Inflammatory macrophage treated with lipopolysaccharide for 1 hour (primary cell): ENCODE measurements around the gene BCAR3.
"Not testable (repeated sequence)": the region's sequence is repeated elsewhere in the genome, so short reads cannot be mapped to it uniquely, and the experiment has no call there.

Source experiments
- DNase-seq, 2 donors: peaks; one replicate each; pipeline ENCODE4 v3.0.0-alpha.2; 2020 to 2022

Gene BCAR3

GRCh38 chr1:93705892-93706500 is 24.4 kb upstream of the BCAR3 start:
- peak in 1 of 2 donors; percentile 41 for DNase-seq

- peak; percentile 95 to 98 for DNase-seq
Observed at GRCh38 chr1:93704052-93704451, 22.4 kb upstream of the BCAR3 start.

GRCh38 chr1:93703643-93704042 is 22.0 kb upstream of the BCAR3 start:
- peak in 1 of 2 donors; percentile 38 for DNase-seq

DNA sequence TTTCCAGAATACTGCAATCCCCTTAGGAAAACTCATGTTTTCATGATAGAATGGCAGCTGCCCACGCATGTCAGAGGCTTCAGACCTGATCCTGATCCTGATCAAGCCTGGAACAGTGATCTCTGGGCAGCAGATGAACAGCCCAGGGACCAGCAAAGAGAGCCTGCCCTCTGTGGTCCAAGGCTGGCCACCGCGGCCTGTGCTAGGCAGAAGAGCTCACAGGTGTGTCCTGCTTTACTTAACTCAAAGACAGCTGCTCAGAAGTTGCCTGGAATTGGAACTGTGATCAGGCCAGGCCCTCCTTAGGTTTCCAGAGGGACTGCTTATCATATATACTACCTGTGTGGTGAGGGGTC is 21.2 kb upstream of the BCAR3 start:
- DNase-seq, result peak in 1 of 2 donors; percentile 30

- DNase-seq, result no peak
Observed at GRCh38 chr1:93702111-93702827, 20.6 kb upstream of the BCAR3 start.

DNA sequence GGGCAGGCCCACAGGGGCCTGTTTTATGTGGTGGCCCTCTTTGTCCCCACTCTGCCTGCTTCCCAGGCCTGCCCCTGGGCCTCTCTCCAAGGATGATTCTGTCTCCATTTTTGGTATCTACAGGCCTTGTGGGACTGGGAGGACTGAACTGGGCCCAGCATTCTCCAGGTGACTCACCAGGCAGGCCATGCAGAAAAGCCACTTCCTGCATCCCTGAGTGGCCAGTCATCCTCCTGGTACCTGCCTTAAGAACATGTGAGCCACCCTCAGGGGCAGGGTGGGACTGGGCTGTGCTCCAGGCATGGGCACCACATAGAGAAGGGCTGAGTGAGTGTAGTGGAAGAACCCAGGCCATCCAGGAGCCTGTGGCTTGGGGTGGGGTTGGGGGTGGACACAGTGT is 20.0 kb upstream of the BCAR3 start:
- DNase-seq, result no peak

DNA sequence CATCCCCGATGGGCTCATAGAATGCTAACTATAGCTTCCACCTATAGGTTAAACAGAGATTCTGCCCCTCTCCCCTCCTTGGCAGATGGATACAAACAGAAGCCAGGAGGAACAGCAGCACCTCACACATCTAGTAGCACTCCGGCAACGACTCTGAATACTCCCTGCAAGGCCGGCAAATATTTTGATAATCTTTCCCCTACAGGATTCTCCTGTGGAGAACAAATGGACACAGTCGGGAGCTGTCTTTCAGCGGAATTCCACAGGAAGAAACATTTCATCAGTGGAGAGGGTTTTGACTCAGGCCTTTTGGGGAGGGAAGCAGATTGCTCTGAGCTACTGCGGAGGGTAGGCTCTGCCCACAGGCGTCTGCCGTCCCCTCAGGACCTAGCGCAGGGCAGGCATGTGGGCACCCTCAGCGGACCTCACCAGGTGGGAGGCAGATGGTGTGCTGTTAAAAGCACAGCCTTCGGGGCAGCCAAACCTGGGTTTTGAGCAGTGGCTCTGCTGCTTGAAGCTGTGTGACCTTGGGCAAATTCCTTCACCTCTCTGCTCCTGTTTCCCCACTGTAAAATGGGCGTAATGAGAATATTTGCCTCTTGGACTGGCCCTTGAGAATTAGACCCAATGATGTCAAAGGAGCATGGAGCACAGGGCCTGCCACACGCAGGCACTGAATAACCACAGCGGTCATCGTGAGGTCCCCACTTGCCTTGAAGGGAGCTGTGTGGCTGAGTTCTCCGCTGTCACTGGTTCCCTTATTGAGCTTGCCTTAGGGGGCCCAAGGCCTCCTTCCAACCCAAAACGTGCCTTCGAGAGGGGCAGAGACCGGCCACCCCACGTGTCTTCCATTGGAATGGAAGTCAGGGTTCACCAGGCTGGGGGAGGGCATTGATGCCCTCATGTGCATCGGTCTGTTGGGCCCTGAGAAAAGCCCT is 19.2 kb upstream of the BCAR3 start:
- no peak for DNase-seq

DNA sequence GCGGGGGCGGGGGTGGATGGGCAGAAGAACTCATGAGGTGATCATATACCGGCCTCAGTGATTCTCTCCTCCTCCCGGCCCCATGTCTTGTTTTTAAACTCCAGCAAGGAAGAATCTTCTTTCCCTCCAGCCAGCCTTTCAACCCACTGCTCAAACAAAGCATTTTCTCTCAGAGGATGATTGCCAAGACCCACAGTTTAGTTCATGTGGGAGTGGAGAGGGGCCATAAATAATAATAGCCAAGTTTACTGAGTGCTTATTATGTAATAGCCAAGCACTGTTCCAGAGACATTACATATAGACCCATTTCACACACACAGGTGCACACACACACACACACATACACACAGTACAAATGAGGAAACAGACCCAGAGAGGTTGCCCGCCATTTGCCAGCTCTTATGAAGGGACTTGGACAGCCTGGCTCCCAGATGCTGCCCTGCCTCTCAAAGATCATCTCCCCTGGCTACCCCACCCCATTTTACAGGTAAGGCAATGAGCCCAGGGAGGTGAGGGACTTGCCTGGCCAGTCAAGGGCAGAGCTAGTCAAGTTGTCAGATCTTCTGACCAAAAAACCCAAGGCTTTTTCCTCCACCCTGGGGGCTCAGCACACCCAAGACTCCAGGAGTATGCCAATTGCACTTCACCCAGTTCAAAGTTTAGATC is 18.0 kb upstream of the BCAR3 start:
- no peak for DNase-seq

GRCh38 chr1:93699049-93699384 is 17.4 kb upstream of the BCAR3 start:
- no peak for DNase-seq

- DNase-seq, result no peak
Observed at GRCh38 chr1:93698329-93699048, 16.9 kb upstream of the BCAR3 start.

GRCh38 chr1:93697566-93697965 is 15.9 kb upstream of the BCAR3 start:
- DNase-seq, result not testable (repeated sequence)

DNA sequence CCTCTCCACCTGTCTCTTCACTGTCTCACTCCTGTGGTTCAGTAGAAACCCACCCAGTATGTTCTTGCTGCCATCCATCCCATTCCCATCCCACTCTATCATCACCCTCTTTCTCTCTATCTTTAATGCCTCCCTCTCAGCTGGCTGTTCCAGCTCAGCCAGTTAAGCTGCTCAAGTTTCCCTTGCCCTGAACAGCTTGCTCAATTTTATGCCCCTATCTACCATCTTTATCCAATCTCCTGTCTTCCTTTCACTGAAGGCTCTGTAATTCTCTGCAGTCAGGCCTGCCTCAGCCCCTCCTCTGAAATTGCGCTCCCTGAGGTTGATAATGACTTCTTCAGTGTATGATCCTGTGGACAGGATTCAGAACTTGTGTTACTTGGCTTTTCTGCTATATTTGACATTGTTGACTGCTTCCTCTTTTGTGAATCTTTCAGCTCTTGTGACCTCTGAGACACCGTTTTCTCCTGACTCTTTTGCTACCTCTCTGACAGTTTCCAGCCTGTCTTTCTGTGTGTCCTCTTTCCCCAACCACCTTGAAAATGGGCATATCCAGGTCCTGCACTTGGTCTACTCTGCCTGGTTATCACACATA is 13.9 kb upstream of the BCAR3 start:
- DNase-seq, result peak; percentile 44 to 67

GRCh38 chr1:93694819-93695218 is 13.2 kb upstream of the BCAR3 start:
- no peak for DNase-seq

GRCh38 chr1:93694039-93694438 is 12.4 kb upstream of the BCAR3 start:
- no peak for DNase-seq

DNA sequence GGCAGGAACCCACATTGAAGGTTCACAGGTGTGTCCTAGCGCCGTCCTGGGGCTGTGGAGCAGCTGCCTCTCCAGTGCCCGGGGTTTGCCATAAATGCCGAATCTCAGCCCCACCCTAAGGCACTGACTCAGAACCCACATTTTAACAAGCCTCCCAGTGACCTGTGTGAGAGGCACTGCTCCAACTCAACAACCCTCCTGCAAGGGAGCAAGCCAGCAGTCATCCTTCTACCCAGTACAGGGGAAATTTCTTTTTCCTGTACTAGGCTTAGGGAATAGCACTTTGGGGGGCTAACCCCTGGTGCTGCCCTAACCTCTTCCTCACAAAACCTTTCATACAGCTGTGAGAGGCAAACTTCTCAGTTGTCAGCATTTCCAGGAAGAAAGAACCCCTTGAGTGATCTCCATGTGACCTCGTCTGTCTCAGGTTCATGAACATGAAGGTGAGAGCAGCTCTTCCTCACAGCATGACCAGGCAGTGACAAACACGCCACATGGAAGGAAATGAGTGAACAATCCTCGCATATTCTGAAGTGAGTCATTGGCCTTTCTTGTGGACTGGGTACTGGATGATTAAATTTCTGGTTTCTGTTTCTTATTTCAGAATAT is 11.4 kb upstream of the BCAR3 start:
- peak; percentile 67 to 84 for DNase-seq

DNA sequence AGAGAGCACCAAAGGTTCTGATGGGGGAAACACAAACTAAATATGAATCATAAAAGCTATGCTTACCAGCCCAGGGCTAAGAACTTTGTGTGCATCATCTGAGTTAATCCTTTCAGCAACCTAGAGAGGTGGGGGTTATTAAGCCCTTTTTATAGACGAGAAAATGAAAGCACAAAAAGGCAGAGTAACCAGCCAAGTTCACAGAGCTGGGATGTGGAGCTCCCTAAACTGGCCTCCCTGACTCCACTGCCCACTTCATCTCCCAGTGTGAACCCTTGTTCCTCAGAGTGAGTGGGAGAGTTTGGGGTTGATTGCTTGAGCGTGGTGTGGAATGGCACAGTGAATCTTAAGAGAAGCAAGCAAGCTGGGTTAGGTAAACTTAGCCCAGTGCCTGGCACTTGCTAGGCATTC is 10.8 kb upstream of the BCAR3 start:
- no peak for DNase-seq

DNA sequence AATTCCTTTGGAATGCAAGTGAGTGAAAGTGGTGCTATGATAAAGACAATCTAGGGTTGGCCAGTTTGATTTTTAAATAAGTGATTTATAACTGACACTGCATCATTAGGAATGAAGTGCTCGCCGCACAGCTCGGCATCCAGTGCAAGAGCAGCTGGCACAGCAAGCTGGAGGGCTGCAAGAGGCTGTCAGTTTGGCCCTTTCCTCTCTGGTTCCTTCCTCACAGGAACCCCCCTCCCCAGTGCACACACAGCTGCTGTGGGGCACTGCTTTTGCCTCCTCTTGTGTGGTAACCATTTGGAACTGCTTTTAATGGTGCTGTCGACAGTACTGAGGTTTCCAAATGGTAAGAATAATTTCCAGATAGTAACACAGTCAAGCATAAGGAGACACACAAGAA is 10.4 kb upstream of the BCAR3 start:
- DNase-seq, result no peak

DNA sequence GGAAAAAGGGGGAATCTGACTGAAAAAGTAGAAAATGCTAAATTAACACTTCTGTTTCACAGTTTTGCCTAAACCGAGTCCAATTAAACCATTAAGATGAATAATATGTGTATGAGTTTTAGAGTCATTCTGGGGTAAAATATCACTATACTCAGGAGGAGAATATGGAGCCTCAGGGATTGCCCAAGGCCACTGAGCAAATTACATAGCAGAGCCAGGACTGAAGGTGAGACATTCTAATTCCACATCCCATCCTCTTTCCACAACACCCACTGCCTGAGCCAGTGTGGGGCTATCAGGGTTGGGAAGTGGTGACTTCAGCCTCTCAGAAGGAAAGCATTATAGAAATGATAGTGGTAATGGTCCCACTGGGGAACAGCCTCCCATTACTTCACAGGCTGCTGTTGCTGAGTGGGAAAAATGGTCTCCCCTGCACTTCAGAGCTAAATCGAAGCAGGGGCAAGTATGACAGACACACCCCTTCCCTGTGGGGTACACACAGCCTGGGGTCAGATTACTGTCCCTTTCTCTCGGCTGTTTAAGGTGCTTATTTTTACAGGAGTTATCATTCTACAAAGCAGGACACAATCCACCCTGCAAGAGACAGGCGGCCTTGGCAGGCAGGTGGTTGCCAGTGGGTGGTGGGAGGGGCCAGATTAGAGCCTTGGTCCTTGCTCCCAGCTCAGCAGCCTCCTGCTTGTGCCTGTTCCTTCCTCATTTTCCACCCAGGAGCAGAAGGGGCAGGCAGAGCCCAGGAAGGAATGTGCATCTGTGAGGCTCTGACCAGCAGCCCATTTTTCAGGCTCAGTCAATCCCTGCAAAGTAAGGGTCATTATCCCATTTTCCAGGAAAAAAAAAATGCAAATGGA is 9.5 kb upstream of the BCAR3 start:
- no peak for DNase-seq

- DNase-seq, result no peak
Observed at GRCh38 chr1:93690341-93690740, 8.7 kb upstream of the BCAR3 start.

DNA sequence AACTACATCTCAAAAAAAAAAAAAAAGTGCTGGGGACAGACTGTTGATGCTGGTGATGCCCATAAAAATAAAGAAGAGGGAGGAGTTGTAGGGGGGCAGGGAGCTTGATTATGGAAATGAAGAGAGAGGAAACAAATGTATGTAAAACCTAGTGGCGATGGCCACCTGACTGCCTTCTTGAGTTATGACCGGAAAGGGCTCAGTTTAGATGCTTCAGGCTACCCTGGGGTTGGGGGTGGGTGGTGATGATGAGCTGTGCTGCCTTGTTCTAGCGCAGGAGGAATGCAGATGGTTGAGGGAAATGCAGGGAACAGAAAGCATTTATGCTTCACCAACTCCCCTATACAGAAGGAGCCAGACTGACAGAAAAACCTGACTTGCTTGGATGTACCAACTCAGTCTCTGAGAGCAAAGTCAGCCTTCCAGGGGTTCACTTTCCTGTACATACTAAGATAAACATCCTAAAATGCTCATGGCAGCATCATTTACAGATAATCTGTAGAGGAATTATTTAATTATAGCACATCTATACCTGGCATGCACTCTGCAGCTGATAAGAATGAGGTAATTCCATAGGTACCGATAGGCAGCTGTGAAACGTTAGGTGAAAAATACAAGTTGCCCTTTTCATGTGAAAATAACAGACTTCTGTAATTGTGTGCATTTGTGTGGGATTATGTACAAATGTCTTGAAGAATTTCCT is 8.0 kb upstream of the BCAR3 start:
- DNase-seq, result no peak
